Peyer's patch (tissue), 4 donors: ENCODE data around the gene ADGRB3. TPM values are rescaled to one million over a fixed set of nuclear protein-coding genes. Genes with fewer than 3 reads are reported as not detected.

Source experiments
- DNase-seq, 3 donors: peaks; one replicate each; pipeline ENCODE4 v3.0.0-alpha.2; 2017 to 2019
- H3K27ac ChIP-seq, 4 donors: fragments of 200-600 bp; sonication (generic); one replicate each; pipeline ENCODE4 v1.5.1; 2016 to 2019
- H3K27me3 ChIP-seq, 2 donors: fragments of 200-600 bp; sonication (generic); one replicate each; pipeline ENCODE4 v1.5.1; 2019
- H3K36me3 ChIP-seq, 3 donors: fragments of 200-600 bp; sonication (generic); one replicate each; pipeline ENCODE4 v1.5.1; 2016 to 2019
- H3K4me1 ChIP-seq, 4 donors: fragments of 200-600 bp; sonication (generic); one replicate each; pipeline ENCODE4 v1.5.1; 2016 to 2019
- H3K4me3 ChIP-seq, 4 donors: fragments of 200-600 bp; sonication (generic); 1 replicate in 3 of 4; 2 replicates in 1 of 4; pipeline ENCODE4 v1.5.1; 2016 to 2019; ENCODE audit warnings: mild to moderate bottlenecking in 1 of 4
- H3K9me3 ChIP-seq, 4 donors: fragments of 200-600 bp; sonication (generic); one replicate each; pipeline ENCODE4 v1.5.1; 2016 to 2019; ENCODE audit warnings: mild to moderate bottlenecking in 1 of 4
- POLR2A ChIP-seq, 2 donors: fragments of 450-650 bp; IDR thresholded peaks; one replicate each; pipeline ENCODE4 v1.5.1; 2017; ENCODE audit warnings: antibody characterized with exemption in 2 of 2, mild to moderate bottlenecking in 2 of 2, moderate library complexity in 2 of 2
- total RNA-seq, 4 donors: library from RNA; depleted of rRNA; stranded (reverse); fragments of >200 nt; gene quantifications; one replicate each; pipeline ENCODE4 v1.1.0, GENCODE V29; 2016
- TF ChIP-seq, protein P1 (sequence below), 6 experiments: fragments of 450-650 bp in 4 of 6; fragments of 200-600 bp in 2 of 6; sonication (generic) in 1 of 6; IDR thresholded peaks; one replicate each; pipeline ENCODE4 v1.5.1; 2017 to 2019; ENCODE audit warnings: antibody characterized with exemption in 6 of 6, mild to moderate bottlenecking in 3 of 6, moderate library complexity in 1 of 6

ADGRB3 gene
- total RNA-seq, 4 donors from 2014 or later = 1.2 to 9.9 (median 2.5) TPM

DNA sequence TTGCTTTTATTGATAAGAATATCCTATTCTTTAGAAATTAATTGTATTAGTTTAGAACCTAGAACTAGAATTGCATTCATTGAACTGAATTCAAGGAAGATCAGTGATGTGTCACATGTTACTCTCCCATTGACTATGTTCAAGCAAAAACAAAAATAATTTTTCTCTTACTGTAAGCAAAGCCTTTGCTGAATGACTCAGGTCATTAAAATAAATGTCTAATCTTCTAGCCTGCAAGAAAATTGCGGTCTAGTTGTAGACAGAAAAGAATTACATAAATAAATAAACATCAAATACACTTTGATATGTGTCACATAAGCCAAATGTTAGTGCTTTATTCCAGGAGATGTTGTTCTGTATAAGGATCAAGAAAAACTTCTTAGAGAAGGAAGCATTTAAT lies 387.9 kb downstream of the ADGRB3 start:
- TF ChIP-seq, protein P1, sequence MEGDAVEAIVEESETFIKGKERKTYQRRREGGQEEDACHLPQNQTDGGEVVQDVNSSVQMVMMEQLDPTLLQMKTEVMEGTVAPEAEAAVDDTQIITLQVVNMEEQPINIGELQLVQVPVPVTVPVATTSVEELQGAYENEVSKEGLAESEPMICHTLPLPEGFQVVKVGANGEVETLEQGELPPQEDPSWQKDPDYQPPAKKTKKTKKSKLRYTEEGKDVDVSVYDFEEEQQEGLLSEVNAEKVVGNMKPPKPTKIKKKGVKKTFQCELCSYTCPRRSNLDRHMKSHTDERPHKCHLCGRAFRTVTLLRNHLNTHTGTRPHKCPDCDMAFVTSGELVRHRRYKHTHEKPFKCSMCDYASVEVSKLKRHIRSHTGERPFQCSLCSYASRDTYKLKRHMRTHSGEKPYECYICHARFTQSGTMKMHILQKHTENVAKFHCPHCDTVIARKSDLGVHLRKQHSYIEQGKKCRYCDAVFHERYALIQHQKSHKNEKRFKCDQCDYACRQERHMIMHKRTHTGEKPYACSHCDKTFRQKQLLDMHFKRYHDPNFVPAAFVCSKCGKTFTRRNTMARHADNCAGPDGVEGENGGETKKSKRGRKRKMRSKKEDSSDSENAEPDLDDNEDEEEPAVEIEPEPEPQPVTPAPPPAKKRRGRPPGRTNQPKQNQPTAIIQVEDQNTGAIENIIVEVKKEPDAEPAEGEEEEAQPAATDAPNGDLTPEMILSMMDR (IDR thresholded peaks at IDR 0.05) = no peak
- TF ChIP-seq POLR2A (IDR thresholded peaks at IDR 0.05) = no peak
- H3K4me1 ChIP-seq = no peaks in the 10 kb centered on the region
- no peaks in the 10 kb centered on the region for H3K9me3 ChIP-seq
- no peaks in the 10 kb centered on the region for H3K27me3 ChIP-seq
- no peaks in the 10 kb centered on the region for H3K36me3 ChIP-seq
- H3K4me3 ChIP-seq = no peak overlapping the region
- DNase-seq = no peak
- no peak overlapping the region for H3K27ac ChIP-seq

DNA sequence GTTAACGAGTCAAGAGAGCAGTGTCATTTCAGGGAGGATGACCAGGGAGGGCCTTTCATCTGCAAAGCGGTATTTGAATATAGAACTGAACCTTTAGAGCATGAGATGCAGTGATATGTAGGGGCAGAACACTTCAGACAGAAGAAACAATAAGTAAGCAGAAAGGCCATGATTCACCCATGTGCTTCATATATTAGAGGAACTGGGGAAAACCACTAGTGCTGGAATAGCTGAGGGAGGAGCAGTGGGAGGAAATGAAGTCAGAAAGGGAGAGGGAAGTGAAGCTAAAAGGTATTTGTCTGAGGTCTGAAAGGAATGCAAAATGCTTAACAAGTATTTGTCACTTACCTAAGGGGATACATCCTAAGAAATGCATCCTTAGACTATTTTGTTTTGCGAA lies 391.2 kb downstream of the ADGRB3 start:
- H3K9me3 ChIP-seq = no peaks in the 10 kb centered on the region
- H3K4me1 ChIP-seq = no peaks in the 10 kb centered on the region
- H3K27me3 ChIP-seq = no peaks in the 10 kb centered on the region
- H3K36me3 ChIP-seq = no peaks in the 10 kb centered on the region
- TF ChIP-seq, protein P1 (IDR thresholded peaks at IDR 0.05) = no peak
- no peak for TF ChIP-seq POLR2A (IDR thresholded peaks at IDR 0.05)
- no peak overlapping the region for H3K27ac ChIP-seq
- no peak overlapping the region for H3K4me3 ChIP-seq
- no peak for DNase-seq

DNA sequence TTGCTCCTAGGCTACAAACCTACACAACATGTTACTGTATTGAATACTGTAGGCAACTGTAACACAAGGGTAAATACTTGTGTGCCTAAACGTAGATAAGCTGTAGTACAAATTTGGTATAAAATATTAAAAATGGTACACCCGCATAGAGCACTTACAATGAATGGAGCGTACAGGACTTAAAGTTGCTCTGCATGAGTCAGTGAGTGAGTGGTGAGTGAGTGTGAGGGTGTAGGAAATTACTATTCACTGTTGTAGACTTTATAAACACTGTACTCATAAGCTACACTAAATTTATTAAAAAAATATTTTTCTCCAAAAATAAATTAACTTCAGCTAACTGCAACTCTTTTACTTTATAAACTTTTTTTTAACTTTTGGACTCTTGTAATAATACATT lies 391.6 kb downstream of the ADGRB3 start:
- DNase-seq = no peak
- no peaks in the 10 kb centered on the region for H3K4me1 ChIP-seq
- no peak overlapping the region for H3K27ac ChIP-seq
- TF ChIP-seq, protein P1 (IDR thresholded peaks at IDR 0.05) = no peak
- no peak for TF ChIP-seq POLR2A (IDR thresholded peaks at IDR 0.05)
- no peak overlapping the region for H3K4me3 ChIP-seq
- H3K36me3 ChIP-seq = no peaks in the 10 kb centered on the region
- no peaks in the 10 kb centered on the region for H3K9me3 ChIP-seq
- no peaks in the 10 kb centered on the region for H3K27me3 ChIP-seq

DNA sequence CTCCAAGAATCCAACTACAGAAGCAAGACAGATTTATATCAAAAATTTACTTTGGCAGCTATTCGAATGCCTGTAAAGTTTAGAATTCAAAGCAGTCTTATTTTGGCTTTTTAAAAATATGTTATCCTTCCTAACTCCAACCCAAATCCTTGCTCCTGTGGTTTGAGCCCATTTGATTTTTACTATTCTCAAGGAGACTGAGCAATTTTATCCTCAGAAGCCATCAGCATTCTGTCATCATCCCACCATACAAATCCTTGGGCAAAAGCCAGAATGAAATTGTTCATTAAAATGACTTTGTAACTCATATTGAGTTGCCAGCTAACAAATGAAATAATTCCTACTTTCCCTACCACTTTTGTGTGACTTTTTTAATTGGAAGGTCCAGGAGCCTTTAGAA lies 392.8 kb downstream of the ADGRB3 start:
- TF ChIP-seq, protein P1 (IDR thresholded peaks at IDR 0.05) = no peak
- TF ChIP-seq POLR2A (IDR thresholded peaks at IDR 0.05) = no peak
- no peaks in the 10 kb centered on the region for H3K27me3 ChIP-seq
- no peaks in the 10 kb centered on the region for H3K9me3 ChIP-seq
- no peak overlapping the region for H3K4me3 ChIP-seq
- H3K4me1 ChIP-seq = no peaks in the 10 kb centered on the region
- H3K27ac ChIP-seq = no peak overlapping the region
- no peaks in the 10 kb centered on the region for H3K36me3 ChIP-seq
- no peak for DNase-seq

DNA sequence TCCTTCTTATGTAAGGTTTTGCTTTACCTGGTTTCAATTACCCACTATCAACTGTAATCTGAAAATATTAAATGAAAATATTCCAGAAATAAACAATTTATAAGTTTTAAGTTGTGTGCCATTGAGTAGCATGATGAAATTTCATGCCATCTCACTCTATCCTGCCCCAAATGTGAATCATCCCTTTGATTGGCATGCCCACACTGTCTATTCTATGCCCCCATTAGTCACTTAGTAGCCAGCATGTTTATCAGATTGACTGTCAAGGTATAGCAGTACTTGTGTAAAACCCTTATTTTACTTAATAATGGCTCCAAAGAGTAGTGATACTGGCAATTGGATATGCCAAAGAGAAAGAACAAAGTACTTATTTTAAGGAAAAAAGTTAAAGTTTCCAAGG lies 403.8 kb downstream of the ADGRB3 start:
- no peak overlapping the region for H3K4me3 ChIP-seq

More for the DNA sequence above, 403.8 kb downstream of the ADGRB3 start:
- H3K9me3 ChIP-seq = no peaks in the 10 kb centered on the region
- no peaks in the 10 kb centered on the region for H3K4me1 ChIP-seq
- DNase-seq = no peak
- no peaks in the 10 kb centered on the region for H3K36me3 ChIP-seq
- no peaks in the 10 kb centered on the region for H3K27me3 ChIP-seq
- no peak for TF ChIP-seq POLR2A (IDR thresholded peaks at IDR 0.05)
- TF ChIP-seq, protein P1 (IDR thresholded peaks at IDR 0.05) = no peak
- H3K27ac ChIP-seq = no peak overlapping the region
